K562 (cell line): ENCODE measurements around the gene TTC31. TPM values are rescaled to one million over a fixed set of nuclear protein-coding genes. Genes with fewer than 3 reads are reported as not detected.
"Not testable (repeated sequence)": the region's sequence is repeated elsewhere in the genome, so short reads cannot be mapped to it uniquely, and the experiment has no call there.

ENCODE experiments used
- ATAC-seq: fragments of 200-7000 bp; cut with Tn5 transposase; 3 replicates; pipeline ENCODE4 v1.9.1; 2020; ENCODE audit warnings: moderate library complexity
- BruUV-seq: library from RNA; stranded (reverse); fragments of 400-500 nt; replicated peaks from 2 replicates; lab custom pipeline; 2021; lab: Mats Ljungman, UMichigan
- CTCF ChIA-PET: fragments of 300-600 bp; formaldehyde crosslinking; extraction: SDS; loops from one replicate; lab custom pipeline; 2021; ENCODE audit warnings: low intra/inter-chr PET ratio; lab: Yijun Ruan, JAX
- POLR2A ChIA-PET: fragments of 300-600, 350-650 bp; sonication (Branson Sonifier 250); formaldehyde crosslinking; extraction: SDS; loops from one replicate; lab custom pipeline; 2021; ENCODE audit warnings: antibody characterized with exemption, inconsistent platforms; lab: Yijun Ruan, JAX
- DNase-seq, 4 experiments: peaks; one replicate each; pipeline versions ENCODE4 v3.0.0 to v3.0.0-alpha.2; 2011 to 2018; ENCODE audit warnings: low spot score in 3 of 4, mixed read lengths in 3 of 4; ENCODE audit errors: extremely low read depth in 1 of 4
- FAIRE-seq: peaks from 2 replicates; lab custom pipeline; 2011; peaks lifted over from hg19 to GRCh38; lab: Jason Lieb, UNC
- H2AFZ ChIP-seq: 2 replicates; pipeline ENCODE4 v1.6.0; 2011; ENCODE audit warnings: low read depth, low read length, control low read depth, inconsistent platforms
- H3K27ac ChIP-seq: fragments of 200-600 bp; 3 replicates; pipeline ENCODE4 v1.8.0; 2011; ENCODE audit warnings: low read depth, mild to moderate bottlenecking, control low read depth, inconsistent platforms, low read length, moderate library complexity, mixed read lengths; ENCODE audit errors: extremely low read depth
- H3K27me3 ChIP-seq, 2 experiments: fragments of 300-600 bp in 1 of 2; 2 replicates in 1 of 2; 3 replicates in 1 of 2; pipeline versions ENCODE4 v1.6.0 to v1.8.0; 2011; ENCODE audit warnings: inconsistent platforms in 2 of 2, low read length in 2 of 2, mild to moderate bottlenecking in 1 of 2, mixed read lengths in 1 of 2, moderate library complexity in 1 of 2; ENCODE audit not compliant: control insufficient read depth in 2 of 2, insufficient read depth in 2 of 2
- H3K36me3 ChIP-seq: fragments of 300-600 bp; 3 replicates; pipeline ENCODE4 v1.8.0; 2011; ENCODE audit warnings: mild to moderate bottlenecking, low read length, inconsistent platforms; ENCODE audit not compliant: control insufficient read depth, insufficient read depth
- H3K4me1 ChIP-seq, 2 experiments: fragments of 200-600 bp in 1 of 2; replicated peaks in 1 of 2; 2 replicates in 1 of 2; 3 replicates in 1 of 2; pipeline versions ENCODE4 v1.5.1 to v1.8.0; 2011; ENCODE audit warnings: inconsistent platforms in 2 of 2, low read length in 2 of 2, mild to moderate bottlenecking in 1 of 2, mixed read lengths in 1 of 2, moderate library complexity in 1 of 2; ENCODE audit not compliant: control insufficient read depth in 2 of 2, insufficient read depth in 2 of 2
- H3K4me2 ChIP-seq: 2 replicates; pipeline ENCODE4 v1.6.1; 2011; ENCODE audit warnings: low read length, control low read depth, inconsistent platforms, mixed read lengths; ENCODE audit not compliant: insufficient read depth
- H3K4me3 ChIP-seq: fragments of 200-600 bp; sonication (generic), shearing (Covaris generic); 2 replicates; pipeline ENCODE4 v1.5.1; 2016; ENCODE audit warnings: control low read depth, inconsistent platforms
- H3K79me2 ChIP-seq: fragments of 200-600 bp; 3 replicates; pipeline ENCODE4 v1.8.0; 2011; ENCODE audit warnings: low read length, inconsistent platforms; ENCODE audit not compliant: control insufficient read depth, insufficient read depth
- H3K9ac ChIP-seq, 2 experiments: 2 replicates each; pipeline versions ENCODE4 v1.6.0 to v1.6.1; 2011; ENCODE audit warnings: low read depth in 2 of 2, low read length in 2 of 2, control low read depth in 1 of 2, inconsistent platforms in 1 of 2, mild to moderate bottlenecking in 1 of 2, mixed read lengths in 1 of 2; ENCODE audit not compliant: insufficient read depth in 1 of 2
- H3K9me1 ChIP-seq: one replicate; pipeline ENCODE4 v1.6.0; 2011; ENCODE audit warnings: inconsistent platforms, mild to moderate bottlenecking, low read length, moderate library complexity; ENCODE audit not compliant: control insufficient read depth, insufficient read depth
- H3K9me3 ChIP-seq: replicated peaks from 2 replicates; pipeline ENCODE4 v1.5.1; 2011; ENCODE audit warnings: low read depth, low read length, inconsistent platforms; ENCODE audit not compliant: control insufficient read depth, insufficient read depth
- H4K20me1 ChIP-seq: replicated peaks from 2 replicates; pipeline ENCODE4 v1.6.1; 2011; ENCODE audit warnings: low read length, inconsistent platforms, mixed read lengths; ENCODE audit not compliant: control insufficient read depth, insufficient read depth
- KDM5B ChIP-seq: fragments of 200-600 bp; sonication (generic); IDR thresholded peaks from 2 replicates; pipeline ENCODE4 v1.6.1; 2012; ENCODE audit warnings: low read depth, mild to moderate bottlenecking, moderate library complexity, low read length, control low read depth, inconsistent platforms; ENCODE audit not compliant: insufficient replicate concordance
- POLR2A ChIP-seq: fragments of 450-650 bp; conservative IDR thresholded peaks from 2 replicates; pipeline ENCODE4 v1.6.1; 2016
- POLR2B ChIP-seq: fragments of 450-650 bp; IDR thresholded peaks from 2 replicates; pipeline ENCODE4 v1.6.1; 2018; ENCODE audit warnings: low read depth; ENCODE audit not compliant: partially characterized antibody
- POLR2G ChIP-seq: fragments of 200-400 bp; formaldehyde crosslinking; IDR thresholded peaks from 2 replicates; pipeline ENCODE4 v1.6.1; 2017; ENCODE audit warnings: low read depth, mild to moderate bottlenecking, antibody characterized with exemption, low read length, moderate library complexity
- SUPT5H ChIP-seq: fragments of 450-650 bp; IDR thresholded peaks from 2 replicates; pipeline ENCODE4 v1.6.1; 2016
- WGBS: fragments of 100-300 bp; shearing (Covaris generic); methylation state at CpG from one replicate; pipeline ENCODE4 v1.1.6; 2016; ENCODE audit warnings: low coverage, mixed read lengths; ENCODE audit not compliant: insufficient coverage; ENCODE audit errors: missing lambda C conversion rate; 5-methylcytosine and 5-hydroxymethylcytosine counted together
- in situ Hi-C: fragments of 300-500 bp; cut with MboI; formaldehyde crosslinking; loops from 4 replicates; pipeline ENCODE4 v1.15.0; 2018; ENCODE audit warnings: inconsistent platforms, mixed read lengths
- intact Hi-C: fragments of 100-400 bp; cut with micrococcal nuclease; formaldehyde crosslinking; loops from 2 replicates; pipeline ENCODE4 v1.14.2; 2022
- polyA plus RNA-seq, 8 experiments: library from polyadenylated mRNA; depleted of rRNA in 4 of 8; stranded (reverse) in 5 of 8; unstranded in 3 of 8; fragments of >200 nt; fragmentation: Nextera tagmentation in 2 of 8; fragmentation: Illumina TruSeq in 1 of 8; extraction: Ambion mirVana in 2 of 8; extraction: Trizol in 1 of 8; gene quantifications; 2 replicates each; pipeline versions ENCODE4 v1.2.1 to v1.2.3, GENCODE V29; 2011 to 2014; ENCODE audit warnings: inconsistent platforms in 1 of 8, missing spikeins in 1 of 8
- total RNA-seq, 7 experiments: library from RNA; depleted of rRNA in 6 of 7; stranded (reverse); fragments of >200 nt in 6 of 7; fragmentation: Illumina TruSeq in 2 of 7; extraction: Trizol in 2 of 7; gene quantifications; 2 replicates each; pipeline versions ENCODE4 v1.2.1 to v1.2.3, GENCODE V29; 2011 to 2021; ENCODE audit warnings: low replicate concordance in 1 of 7

Gene TTC31
- total and polyA plus RNA-seq, 9 of the 15 experiments (the other 6 are each of a cell fraction or from before 2014, with no cell fraction given): 4.7 to 30.5 (median 15.9) TPM

- in situ Hi-C loops, H3K9me1 ChIP-seq, FAIRE-seq, CTCF ChIA-PET, intact Hi-C loops, ATAC-seq, H3K4me2 ChIP-seq: not testable (repeated sequence)
- peaks cover 35% of the 10 kb centered on the region for H3K36me3 ChIP-seq
- POLR2A ChIA-PET: interaction anchor here (0.6 to 2.5 kb wide), 6 partner anchors 22 to 433 kb away, joined by 3 to 12 read pairs (median 4); partner anchors contain the start of genes AUP1, C2orf81, HTRA2 and WDR54
- 51% methylated on average over 13 of the region's 13 CpGs for WGBS
- H3K4me1 ChIP-seq: peaks cover 10 to 41% of the 10 kb centered on the region in 2 experiments
- H3K79me2 ChIP-seq: peaks cover 21% of the 10 kb centered on the region
- H3K9ac ChIP-seq: 0 out of 4 replicates have a peak overlapping the region, but pooled peaks of 1 of the 2 experiments have one; percentile 67
- TF ChIP-seq POLR2B (peak; percentile 58), SUPT5H (peak; percentile 62; the same call in 1 of the 2 replicates), POLR2A (peak; percentile 67), POLR2G (peak; percentile 39; the same call in 1 of the 2 replicates), KDM5B (peak; percentile 1)
- TF ChIP-seq, all 486 proteins: peak for 5; not testable (repeated sequence) for 481
- not testable (repeated sequence) for H3K9me3 ChIP-seq, H2AFZ ChIP-seq, H3K27me3 ChIP-seq, DNase-seq, H3K27ac ChIP-seq, BruUV-seq, H3K4me3 ChIP-seq, H4K20me1 ChIP-seq
Observed at GRCh38 chr2:74459503-74460118, 23.3 kb upstream of the TTC31 start.
